NCI-H2227 treated with DMSO at 0.1 percent for 48 hours (cell line): ENCODE data around the gene NUTM2B.
"Not testable (repeated sequence)": the region's sequence is repeated elsewhere in the genome, so short reads cannot be mapped to it uniquely, and the experiment has no call there.

Source experiments
- DNase-seq: peaks from one replicate; lab custom pipeline; 2025; lab: John Stamatoyannopoulos, UW

Gene NUTM2B

DNA sequence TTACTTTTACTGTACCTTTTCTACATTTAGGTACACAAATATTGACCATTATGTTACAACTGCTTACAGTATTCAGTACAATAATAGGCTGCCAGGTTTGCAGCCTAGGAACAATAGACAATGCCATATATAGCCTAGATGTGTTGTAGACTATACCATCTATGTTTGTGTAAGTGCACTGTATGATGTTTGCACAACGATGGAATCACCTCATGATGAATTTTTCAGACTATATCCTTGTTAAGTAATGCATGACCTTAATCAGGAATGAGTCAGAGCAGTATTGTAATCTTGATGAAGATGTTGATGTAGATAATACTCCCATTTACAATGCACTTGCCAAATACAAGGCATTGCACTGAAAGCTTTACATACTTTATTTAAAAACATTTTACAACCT lies 23.6 kb downstream of the NUTM2B start:
- not testable (repeated sequence) for DNase-seq

- DNase-seq = not testable (repeated sequence)
Measured at GRCh38 chr10:79744844-79745243, 41.8 kb downstream of the NUTM2B start.

- not testable (repeated sequence) for DNase-seq
Measured at GRCh38 chr10:79748510-79748909, 45.5 kb downstream of the NUTM2B start.

GRCh38 chr10:79753601-79754000 lies 50.6 kb downstream of the NUTM2B start:
- DNase-seq = not testable (repeated sequence)

GRCh38 chr10:79758297-79758993 lies 55.4 kb downstream of the NUTM2B start:
- not testable (repeated sequence) for DNase-seq
